Raji (cell line): ENCODE data around the gene ZNF837.

Experiments
- POLR2A ChIP-seq: IDR thresholded peaks from 2 replicates; pipeline ENCODE4 v1.6.1; 2011; ENCODE audit warnings: low read depth, low read length, control low read depth; ENCODE audit not compliant: insufficient read depth

Gene ZNF837

GRCh38 chr19:58318297-58318696, 62.5 kb downstream of the ZNF837 start:
- TF ChIP-seq POLR2A = no peak
